ENCODE results near the gene CLSTN3. TPM values are rescaled to one million over a fixed set of nuclear protein-coding genes. Genes with fewer than 3 reads are reported as not detected.

Gene CLSTN3
- total and polyA plus RNA-seq, 2 donors from 2014 or later, result 33.0 to 64.2 TPM

DNA sequence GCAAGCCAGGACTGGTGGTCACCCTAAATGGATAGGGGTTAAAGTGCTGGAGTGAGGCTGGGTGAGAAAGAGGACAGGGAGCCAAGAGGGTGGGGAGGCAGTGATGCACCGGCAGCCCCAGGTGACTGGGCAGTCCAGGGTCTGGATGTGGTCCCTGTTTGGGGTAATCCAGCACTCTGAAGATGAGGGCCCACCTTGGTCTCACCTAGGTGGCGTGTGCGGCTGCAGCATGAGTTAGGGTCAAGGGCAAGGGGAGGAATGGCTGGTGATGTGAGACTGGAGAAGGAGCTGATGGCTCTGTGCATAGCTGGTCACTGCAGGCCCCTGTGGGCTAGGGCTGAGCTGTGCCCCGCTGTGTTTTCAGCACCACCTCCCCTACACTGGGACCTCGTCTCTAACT, 19.5 kb upstream of the CLSTN3 start:
- no peaks in the 10 kb centered on the region for H3K9me3 ChIP-seq (ENCODE audit: control insufficient read depth in 2 of 3, insufficient read depth in 1 of 3, low read length in 3 of 3)
- DNase-seq (peak in 1 of 5 donors; percentile 46), FAIRE-seq (no peak)
- peaks cover 0 to 10% (median 0%) of the 10 kb centered on the region in 3 donors for H3K4me1 ChIP-seq (ENCODE audit: control insufficient read depth in 2 of 3, insufficient read depth in 2 of 3, low read depth in 1 of 3, low read length in 3 of 3)
- intact Hi-C loops (cut with DNase I), result no loop called here
- peaks cover 0 to 4% (median 0%) of the 10 kb centered on the region in 3 donors for H3K36me3 ChIP-seq (ENCODE audit: control insufficient read depth in 2 of 3, insufficient read depth in 3 of 3, low read length in 3 of 3)
- H3K27me3 ChIP-seq (ENCODE audit: control insufficient read depth, insufficient read depth, low read length), result no peaks in the 10 kb centered on the region
- TF ChIP-seq, protein P1, sequence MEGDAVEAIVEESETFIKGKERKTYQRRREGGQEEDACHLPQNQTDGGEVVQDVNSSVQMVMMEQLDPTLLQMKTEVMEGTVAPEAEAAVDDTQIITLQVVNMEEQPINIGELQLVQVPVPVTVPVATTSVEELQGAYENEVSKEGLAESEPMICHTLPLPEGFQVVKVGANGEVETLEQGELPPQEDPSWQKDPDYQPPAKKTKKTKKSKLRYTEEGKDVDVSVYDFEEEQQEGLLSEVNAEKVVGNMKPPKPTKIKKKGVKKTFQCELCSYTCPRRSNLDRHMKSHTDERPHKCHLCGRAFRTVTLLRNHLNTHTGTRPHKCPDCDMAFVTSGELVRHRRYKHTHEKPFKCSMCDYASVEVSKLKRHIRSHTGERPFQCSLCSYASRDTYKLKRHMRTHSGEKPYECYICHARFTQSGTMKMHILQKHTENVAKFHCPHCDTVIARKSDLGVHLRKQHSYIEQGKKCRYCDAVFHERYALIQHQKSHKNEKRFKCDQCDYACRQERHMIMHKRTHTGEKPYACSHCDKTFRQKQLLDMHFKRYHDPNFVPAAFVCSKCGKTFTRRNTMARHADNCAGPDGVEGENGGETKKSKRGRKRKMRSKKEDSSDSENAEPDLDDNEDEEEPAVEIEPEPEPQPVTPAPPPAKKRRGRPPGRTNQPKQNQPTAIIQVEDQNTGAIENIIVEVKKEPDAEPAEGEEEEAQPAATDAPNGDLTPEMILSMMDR (IDR thresholded peaks at IDR 0.05; ENCODE audit: borderline replicate concordance, extremely low read depth, insufficient read depth), result no peak
- H3K27ac ChIP-seq (ENCODE audit: low read depth in 2 of 2, low read length in 2 of 2), result no peak overlapping the region
- no peak overlapping the region for H3K4me3 ChIP-seq (ENCODE audit: low read length in 3 of 3)
- no peak overlapping the region for H3K9ac ChIP-seq (ENCODE audit: low read length in 3 of 3)

DNA sequence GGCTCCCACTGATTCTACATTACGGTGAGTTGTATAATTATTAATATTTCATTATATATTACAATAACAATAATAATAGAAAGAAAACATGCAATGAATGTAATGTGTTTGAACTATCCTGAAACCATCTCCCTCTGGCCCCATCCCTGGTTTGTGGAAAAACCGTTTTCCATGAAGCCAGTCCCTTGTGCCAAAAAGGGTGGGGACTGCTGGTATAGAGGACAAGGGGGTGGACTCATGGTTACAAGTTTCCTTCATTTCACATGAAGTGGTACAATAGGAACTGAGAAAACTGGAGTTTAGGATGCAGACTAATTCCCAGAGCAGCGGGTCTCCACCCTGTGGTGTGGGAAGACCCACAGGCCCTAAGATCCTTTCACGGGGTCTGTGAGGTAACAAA, 18.1 kb upstream of the CLSTN3 start:
- intact Hi-C loops (cut with DNase I), result no loop called here
- H3K4me3 ChIP-seq (ENCODE audit: low read length in 3 of 3), result no peak overlapping the region
- H3K36me3 ChIP-seq (ENCODE audit: control insufficient read depth in 2 of 3, insufficient read depth in 3 of 3, low read length in 3 of 3), result peaks cover 0 to 4% (median 0%) of the 10 kb centered on the region in 3 donors
- no peak for FAIRE-seq
- no peak overlapping the region for H3K27ac ChIP-seq (ENCODE audit: low read depth in 2 of 2, low read length in 2 of 2)
- H3K4me1 ChIP-seq (ENCODE audit: control insufficient read depth in 2 of 3, insufficient read depth in 2 of 3, low read depth in 1 of 3, low read length in 3 of 3), result peaks cover 0 to 10% (median 0%) of the 10 kb centered on the region in 3 donors
- no peak overlapping the region for H3K9ac ChIP-seq (ENCODE audit: low read length in 3 of 3)
- TF ChIP-seq, protein P1 (IDR thresholded peaks at IDR 0.05; ENCODE audit: borderline replicate concordance, extremely low read depth, insufficient read depth), result no peak
- no peak for DNase-seq
- H3K9me3 ChIP-seq (ENCODE audit: control insufficient read depth in 2 of 3, insufficient read depth in 1 of 3, low read length in 3 of 3), result no peaks in the 10 kb centered on the region
- H3K27me3 ChIP-seq (ENCODE audit: control insufficient read depth, insufficient read depth, low read length), result no peaks in the 10 kb centered on the region

DNA sequence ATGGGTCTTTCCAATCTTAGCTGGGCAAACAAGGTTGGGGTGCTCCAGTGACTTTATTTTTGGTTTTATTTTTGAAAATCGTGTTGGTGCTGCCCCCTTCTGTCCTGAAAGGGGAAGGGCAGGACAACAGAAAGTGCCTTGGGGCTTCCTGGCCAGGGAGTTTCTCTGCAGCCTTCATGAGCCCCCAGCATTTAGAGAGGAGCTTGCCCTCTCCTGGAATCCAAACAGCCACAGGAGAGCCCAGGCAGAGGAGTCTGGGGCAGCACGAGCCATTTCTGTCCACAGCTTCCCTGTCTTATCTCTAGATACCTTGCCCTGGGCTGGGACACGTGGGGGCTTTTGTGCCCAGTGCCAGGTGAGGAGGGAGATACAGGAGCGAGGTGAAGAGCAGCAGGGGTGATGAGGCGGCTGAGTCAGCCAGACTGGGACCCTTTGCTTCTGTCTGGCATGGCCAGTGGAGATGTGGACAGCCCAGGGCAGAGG, 16.7 kb upstream of the CLSTN3 start:
- Histone ChIP-seq H3K36me3 (ENCODE audit: control insufficient read depth in 2 of 3, insufficient read depth in 3 of 3, low read length in 3 of 3) (peaks cover 0 to 4% (median 0%) of the 10 kb centered on the region in 3 donors), H3K9ac (ENCODE audit: low read length in 3 of 3) (no peak overlapping the region), H3K27me3 (ENCODE audit: control insufficient read depth, insufficient read depth, low read length) (no peaks in the 10 kb centered on the region), H3K27ac (ENCODE audit: low read depth in 2 of 2, low read length in 2 of 2) (no peak overlapping the region), H3K4me1 (ENCODE audit: control insufficient read depth in 2 of 3, insufficient read depth in 2 of 3, low read depth in 1 of 3, low read length in 3 of 3) (peaks cover 0 to 6% (median 0%) of the 10 kb centered on the region in 3 donors), H3K9me3 (ENCODE audit: control insufficient read depth in 2 of 3, insufficient read depth in 1 of 3, low read length in 3 of 3) (no peaks in the 10 kb centered on the region), H3K4me3 (ENCODE audit: low read length in 3 of 3) (no peak overlapping the region)
- intact Hi-C loops (cut with DNase I), result no loop called here
- TF ChIP-seq, protein P1 (IDR thresholded peaks at IDR 0.05; ENCODE audit: borderline replicate concordance, extremely low read depth, insufficient read depth), result peak; percentile 77
- DNase-seq (peak in 3 of 5 donors; percentile 33 to 58 (median 45)), FAIRE-seq (no peak)

DNA sequence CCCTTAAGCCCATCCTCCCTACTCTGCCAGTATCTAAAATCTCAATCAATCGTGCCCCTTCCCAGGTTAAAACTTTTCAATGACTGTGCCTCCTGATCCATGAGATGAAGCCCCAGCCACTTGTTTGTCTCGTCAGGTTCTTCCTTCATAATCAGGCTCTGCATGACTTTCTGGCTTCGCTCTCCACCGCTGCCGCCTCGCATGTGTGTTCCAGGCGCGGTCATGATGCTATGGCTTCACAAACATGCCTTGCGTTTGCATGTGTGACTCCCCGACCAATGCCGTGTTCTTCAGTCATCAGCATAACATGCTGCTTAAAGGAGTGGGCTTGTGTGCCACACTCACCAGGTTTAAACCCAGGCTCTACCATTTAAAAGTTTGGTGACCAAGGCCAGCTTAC, 16.2 kb upstream of the CLSTN3 start:
- H3K4me1 ChIP-seq (ENCODE audit: control insufficient read depth in 2 of 3, insufficient read depth in 2 of 3, low read depth in 1 of 3, low read length in 3 of 3), result peaks cover 0 to 6% (median 0%) of the 10 kb centered on the region in 3 donors
- no peak overlapping the region for H3K4me3 ChIP-seq (ENCODE audit: low read length in 3 of 3)
- no peaks in the 10 kb centered on the region for H3K9me3 ChIP-seq (ENCODE audit: control insufficient read depth in 2 of 3, insufficient read depth in 1 of 3, low read length in 3 of 3)
- FAIRE-seq, result no peak
- intact Hi-C loops (cut with DNase I), result no loop called here
- H3K27ac ChIP-seq (ENCODE audit: low read depth in 2 of 2, low read length in 2 of 2), result no peak overlapping the region
- peaks cover 0 to 4% (median 0%) of the 10 kb centered on the region in 3 donors for H3K36me3 ChIP-seq (ENCODE audit: control insufficient read depth in 2 of 3, insufficient read depth in 3 of 3, low read length in 3 of 3)
- TF ChIP-seq, protein P1 (IDR thresholded peaks at IDR 0.05; ENCODE audit: borderline replicate concordance, extremely low read depth, insufficient read depth), result no peak
- DNase-seq, result peak in 1 of 5 donors; percentile 13
- H3K27me3 ChIP-seq (ENCODE audit: control insufficient read depth, insufficient read depth, low read length), result no peaks in the 10 kb centered on the region
- no peak overlapping the region for H3K9ac ChIP-seq (ENCODE audit: low read length in 3 of 3)

All from kidney (tissue), 14 donors.